Loucy (cell line): Measurements from ENCODE around the gene SAPCD2.

Experiments
- CTCF ChIP-seq: fragments of 200-600 bp; sonication (generic); conservative IDR thresholded peaks from 2 replicates; pipeline ENCODE4 v1.5.1; 2014; ENCODE audit warnings: mild to moderate bottlenecking, antibody characterized with exemption, low read length
- EZH2phosphoT487 ChIP-seq: fragments of 200-600 bp; IDR thresholded peaks from 2 replicates; pipeline ENCODE4 v1.6.1; 2018; ENCODE audit warnings: antibody characterized with exemption, mild to moderate bottlenecking, moderate library complexity, borderline replicate concordance

- TF ChIP-seq CTCF (no peak), EZH2phosphoT487 (no peak)
Measured at GRCh38 chr9:137114220-137114612, 43.9 kb upstream of the SAPCD2 start.
